ENCODE measurements around the gene TNFRSF9.

DNA sequence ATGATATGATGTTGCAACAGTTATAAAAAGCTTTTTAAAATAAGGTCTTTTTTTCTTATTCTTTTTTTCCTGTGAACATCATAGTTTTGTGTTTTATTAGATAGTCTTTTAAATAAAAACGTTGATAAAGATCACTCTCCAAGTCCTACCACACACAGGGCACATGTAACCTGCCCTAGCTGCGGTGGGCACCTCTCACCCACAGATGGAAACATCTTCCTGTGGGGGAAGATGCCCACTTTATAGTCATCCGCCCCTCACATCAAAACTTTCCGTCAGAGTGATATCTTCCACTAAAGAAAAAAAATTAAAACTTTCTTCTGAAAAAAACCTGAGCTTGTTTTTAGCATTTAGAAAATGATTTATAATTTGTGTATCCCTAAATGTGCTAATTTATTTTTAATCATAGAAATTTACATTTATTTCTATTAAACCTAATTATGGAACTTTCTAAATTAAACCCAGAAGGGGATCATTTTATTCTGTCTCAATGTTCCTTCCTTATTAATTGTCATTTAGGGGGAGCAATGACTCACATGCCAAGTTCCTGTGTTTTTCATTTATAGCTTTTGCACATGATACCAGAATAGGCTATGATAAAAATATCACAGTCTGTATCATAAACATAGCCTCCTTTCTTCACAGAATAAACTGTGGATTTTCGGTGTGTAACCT is 24.7 kb downstream of the TNFRSF9 start:
- no peak for TF ChIP-seq POLR2A (IDR thresholded peaks at IDR 0.05)
- TF ChIP-seq, protein P1, sequence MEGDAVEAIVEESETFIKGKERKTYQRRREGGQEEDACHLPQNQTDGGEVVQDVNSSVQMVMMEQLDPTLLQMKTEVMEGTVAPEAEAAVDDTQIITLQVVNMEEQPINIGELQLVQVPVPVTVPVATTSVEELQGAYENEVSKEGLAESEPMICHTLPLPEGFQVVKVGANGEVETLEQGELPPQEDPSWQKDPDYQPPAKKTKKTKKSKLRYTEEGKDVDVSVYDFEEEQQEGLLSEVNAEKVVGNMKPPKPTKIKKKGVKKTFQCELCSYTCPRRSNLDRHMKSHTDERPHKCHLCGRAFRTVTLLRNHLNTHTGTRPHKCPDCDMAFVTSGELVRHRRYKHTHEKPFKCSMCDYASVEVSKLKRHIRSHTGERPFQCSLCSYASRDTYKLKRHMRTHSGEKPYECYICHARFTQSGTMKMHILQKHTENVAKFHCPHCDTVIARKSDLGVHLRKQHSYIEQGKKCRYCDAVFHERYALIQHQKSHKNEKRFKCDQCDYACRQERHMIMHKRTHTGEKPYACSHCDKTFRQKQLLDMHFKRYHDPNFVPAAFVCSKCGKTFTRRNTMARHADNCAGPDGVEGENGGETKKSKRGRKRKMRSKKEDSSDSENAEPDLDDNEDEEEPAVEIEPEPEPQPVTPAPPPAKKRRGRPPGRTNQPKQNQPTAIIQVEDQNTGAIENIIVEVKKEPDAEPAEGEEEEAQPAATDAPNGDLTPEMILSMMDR (IDR thresholded peaks at IDR 0.05) = no peak
